M059J (cell line): Measurements from ENCODE around the gene HM13. TPM values are rescaled to one million over a fixed set of nuclear protein-coding genes. Genes with fewer than 3 reads are reported as not detected.

Experiments used
- DNase-seq: peaks from one replicate; pipeline ENCODE4 v3.0.0-alpha.2; 2012; ENCODE audit warnings: low read depth
- total RNA-seq: library from RNA; depleted of rRNA; stranded (reverse); fragments of >200 nt; shearing (Covaris generic); gene quantifications from 2 replicates; pipeline ENCODE4 v1.2.3, GENCODE V29; 2014

The HM13 gene
- total RNA-seq, 1 experiment from 2014 or later: 248 TPM

DNA sequence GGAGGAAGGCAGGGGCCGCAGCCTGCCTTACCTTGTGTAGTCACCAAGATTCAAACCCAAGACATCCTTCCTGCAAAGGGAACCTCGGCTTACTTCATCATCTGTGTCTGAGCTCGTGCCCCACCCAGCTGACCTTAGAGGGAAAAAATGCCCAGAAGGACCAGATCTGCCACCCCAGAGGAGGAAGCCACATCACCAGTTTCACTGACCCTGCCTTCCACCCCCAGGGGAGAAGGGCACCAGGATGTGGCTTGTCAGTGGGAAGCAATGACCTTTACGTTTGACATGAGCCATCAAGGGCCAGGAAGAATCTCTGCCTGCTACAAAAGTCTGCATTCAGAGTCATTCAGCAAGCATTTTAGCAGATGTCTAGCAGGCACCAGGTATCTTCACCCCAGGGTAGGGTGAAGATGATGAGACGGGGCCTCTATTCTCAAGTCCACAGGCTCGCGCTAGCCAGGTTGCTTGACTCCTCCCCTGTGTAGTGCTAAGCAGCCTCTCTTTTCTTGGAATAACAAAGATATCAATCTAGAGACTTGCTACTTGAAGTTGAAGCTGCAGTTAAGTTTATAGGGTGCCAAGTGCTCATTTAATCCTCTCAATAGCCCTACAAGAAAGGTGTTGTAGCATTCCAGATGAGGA lies 28.1 kb downstream of the HM13 start:
- DNase-seq: peak; percentile 97

DNA sequence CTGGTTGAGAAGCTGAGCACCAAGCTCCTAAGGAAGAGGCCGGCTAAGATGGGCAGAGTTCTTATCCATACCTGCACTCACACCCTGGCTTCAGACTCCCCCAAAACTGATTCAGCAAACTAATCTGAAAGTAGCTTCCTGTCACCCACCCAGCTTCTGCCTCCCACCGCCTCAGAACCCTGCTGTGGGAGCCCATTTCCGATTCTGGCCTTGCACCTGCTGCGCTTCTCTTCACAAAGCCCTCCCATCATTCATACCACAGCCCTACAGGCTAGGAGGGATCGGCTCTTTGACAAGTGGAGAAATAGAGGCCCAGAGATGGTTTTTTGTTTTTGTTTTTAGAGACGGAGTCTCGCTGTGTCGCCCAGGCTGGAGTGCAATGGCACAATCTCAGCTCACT lies 28.7 kb downstream of the HM13 start:
- no peak for DNase-seq

DNA sequence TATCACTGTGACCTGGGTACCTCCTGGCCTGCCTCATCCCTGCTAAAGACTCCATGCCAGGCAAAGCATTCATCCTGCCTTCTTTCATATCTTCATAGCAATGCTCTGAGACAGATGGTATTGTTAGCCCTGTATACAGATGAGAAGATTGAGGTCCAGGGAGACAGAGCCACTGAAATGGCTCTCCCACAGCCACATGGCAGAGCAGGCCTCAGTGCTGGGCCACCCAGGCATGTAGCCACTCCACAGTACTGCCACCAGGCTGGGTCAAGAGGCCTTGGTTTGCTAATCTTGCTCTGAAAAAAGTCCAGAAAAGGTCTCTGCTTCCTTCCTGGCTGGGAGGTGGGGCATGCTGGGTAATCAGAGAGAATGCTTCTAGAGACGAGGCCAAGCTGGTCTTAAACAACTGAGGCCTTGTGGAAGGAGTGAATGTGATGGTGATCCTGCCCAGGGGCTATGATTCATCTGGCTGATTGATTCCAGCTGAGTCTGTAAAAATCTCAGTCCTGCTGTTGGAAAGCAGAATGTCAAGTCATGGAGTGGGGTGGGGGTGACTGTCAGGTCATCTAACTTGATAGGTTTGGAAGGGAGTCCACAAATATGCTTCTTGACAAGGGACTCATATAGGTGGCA lies 29.8 kb downstream of the HM13 start:
- peak; percentile 99 for DNase-seq

DNA sequence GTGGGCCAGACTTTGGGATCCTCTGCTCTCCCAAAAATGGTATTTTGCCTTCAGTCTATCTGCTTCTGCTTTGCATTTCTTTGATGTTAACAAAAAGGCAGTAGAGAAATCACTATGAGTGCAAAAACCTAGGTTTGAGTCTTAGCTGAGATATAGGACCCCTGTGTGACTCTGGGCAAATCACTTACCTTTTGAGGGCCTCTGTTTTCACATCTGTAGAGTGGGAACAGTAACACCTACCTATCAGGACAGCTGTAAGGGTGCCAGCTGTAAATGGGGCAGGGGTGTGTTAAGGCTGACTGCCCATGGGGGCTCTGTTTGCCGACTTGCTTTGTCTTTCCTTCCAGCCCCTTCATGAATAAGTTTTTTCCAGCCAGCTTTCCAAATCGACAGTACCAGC lies 30.4 kb downstream of the HM13 start:
- DNase-seq: no peak

DNA sequence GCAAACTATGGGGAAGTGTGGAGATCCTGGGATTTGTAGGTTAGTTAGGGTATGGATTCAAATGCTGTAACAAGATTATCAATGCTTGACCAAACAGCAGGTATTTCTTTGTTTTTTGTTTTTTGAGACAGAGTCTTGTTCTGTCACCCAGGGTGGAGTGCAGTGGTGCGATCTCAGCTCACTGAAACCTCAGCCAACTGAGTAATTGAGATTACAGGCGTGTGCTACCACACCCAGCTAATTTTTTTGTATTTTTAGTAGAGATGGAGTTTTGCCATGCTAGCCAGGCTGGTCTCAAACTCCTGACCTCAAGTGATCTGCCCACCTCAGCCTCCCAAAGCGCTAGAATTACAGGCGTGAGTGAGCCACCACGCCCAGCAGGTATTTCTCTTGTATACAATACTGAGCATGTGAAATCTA lies 31.4 kb downstream of the HM13 start:
- peak; percentile 67 for DNase-seq

DNA sequence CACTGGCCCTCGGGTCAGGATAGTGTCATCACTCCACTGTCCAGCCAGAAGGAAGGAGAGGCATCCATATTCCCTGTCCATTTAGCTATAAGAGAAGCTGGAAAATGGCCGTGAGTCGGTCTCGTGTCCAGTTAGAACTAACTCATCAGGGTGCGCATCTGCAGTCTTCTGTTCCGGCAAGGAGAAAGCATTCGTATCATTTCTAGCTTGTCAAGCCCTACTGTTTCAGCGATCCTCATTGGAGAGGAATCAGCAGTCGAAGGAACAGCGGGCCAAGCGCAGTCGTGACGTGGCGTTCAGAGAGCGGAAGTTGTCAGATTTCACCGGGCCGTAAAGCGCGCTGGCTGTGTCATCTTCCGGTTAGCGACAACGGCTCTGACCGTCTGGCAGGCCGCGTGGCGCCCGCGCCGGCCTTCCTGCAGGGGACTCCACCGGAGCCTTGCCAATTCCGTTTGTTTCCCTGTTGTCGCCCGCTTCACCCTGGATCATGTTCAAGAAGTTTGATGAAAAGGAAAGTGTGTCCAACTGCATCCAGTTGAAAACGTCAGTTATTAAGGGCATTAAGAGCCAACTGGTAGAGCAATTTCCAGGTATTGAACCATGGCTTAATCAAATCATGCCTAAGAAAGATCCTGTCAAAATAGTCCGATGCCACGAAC lies 32.9 kb downstream of the HM13 start:
- DNase-seq: peak; percentile 82

DNA sequence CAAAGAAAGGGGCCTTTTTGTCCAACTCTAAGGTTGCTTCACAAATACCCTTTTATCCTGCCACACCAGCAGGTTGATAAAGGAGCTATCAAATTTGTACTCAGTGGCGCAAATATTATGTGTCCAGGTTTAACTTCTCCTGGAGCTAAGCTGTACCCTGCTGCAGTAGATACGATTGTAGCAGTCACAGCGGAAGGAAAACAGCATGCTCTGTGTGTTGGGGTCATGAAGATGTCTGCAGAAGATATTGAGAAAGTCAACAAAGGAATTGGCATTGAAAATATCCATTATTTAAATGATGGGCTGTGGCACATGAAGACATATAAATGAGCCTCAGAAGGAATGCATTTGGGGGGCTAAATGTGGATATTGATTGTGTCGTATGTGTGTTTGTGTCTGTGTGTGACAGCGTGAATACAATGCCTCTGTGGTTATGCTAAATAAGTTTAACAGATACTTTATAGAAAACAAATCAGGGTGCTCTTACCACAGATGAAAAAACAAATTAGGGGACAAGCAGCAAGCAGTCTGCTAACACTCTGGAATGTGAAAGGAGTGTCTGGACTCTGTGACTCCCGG lies 33.6 kb downstream of the HM13 start:
- DNase-seq: no peak

DNA sequence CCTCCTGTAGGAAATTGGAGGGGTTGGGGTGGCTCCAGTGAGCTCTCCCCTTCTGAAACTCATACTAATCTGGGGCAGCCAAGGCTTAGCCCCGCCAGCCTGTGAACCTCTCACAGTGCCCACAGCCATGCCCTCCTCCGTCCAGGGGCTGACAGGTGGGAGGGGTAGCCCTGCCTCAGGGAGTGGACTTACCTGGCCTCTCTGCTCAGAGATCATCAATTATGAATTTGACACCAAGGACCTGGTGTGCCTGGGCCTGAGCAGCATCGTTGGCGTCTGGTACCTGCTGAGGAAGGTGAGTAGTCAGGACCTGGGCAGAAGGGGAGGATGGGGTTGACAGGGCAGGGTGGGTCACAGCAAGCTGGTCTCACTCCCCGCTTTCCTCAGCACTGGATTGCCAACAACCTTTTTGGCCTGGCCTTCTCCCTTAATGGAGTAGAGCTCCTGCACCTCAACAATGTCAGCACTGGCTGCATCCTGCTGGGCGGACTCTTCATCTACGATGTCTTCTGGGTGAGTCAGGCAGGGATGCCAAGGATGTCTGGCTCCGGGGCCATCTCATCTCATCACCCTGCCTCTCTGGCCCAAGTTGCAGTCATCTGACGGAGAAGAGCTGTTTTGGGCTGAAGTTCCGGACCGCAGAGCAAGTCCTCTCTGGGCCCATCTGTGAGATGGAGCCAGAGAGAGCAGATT lies 34.7 kb downstream of the HM13 start:
- no peak for DNase-seq

DNA sequence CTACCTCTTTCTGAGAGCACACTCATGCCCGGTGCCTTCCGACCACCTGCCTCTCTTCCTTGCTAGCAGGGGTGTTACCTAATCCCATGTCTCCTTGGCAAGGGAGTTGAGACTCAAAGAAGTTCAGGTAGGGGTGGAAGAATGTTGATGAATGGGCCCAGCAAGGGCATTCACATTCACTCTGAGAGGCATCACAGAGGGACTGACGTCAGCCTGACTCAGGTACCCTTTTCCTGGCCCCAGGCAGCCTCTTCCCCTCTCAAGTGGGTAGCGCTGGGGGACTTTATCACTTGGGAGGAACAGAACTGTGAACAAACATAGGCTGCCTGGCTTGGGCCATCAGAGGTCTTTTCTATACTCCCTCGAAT lies 35.3 kb downstream of the HM13 start:
- no peak for DNase-seq

DNA sequence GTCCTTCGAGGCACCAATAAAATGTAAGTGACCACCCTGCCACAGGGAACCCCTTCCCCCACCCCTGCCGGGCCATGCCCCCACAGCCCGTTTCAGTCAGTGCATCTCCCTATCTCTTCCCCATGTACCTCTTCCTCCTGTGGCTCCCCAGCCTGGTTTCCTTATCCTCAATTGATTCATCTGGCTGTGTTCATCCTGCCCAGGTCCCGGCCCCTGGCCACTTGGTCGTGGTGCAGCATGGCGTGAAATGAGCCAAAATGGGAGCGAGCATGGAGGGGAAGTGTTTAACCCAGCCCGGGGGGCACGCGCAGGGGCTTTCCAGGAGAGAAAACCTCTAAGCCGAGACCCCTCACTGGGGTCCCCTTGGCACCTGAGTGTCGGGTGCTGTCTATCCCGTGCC lies 35.9 kb downstream of the HM13 start:
- no peak for DNase-seq

DNA sequence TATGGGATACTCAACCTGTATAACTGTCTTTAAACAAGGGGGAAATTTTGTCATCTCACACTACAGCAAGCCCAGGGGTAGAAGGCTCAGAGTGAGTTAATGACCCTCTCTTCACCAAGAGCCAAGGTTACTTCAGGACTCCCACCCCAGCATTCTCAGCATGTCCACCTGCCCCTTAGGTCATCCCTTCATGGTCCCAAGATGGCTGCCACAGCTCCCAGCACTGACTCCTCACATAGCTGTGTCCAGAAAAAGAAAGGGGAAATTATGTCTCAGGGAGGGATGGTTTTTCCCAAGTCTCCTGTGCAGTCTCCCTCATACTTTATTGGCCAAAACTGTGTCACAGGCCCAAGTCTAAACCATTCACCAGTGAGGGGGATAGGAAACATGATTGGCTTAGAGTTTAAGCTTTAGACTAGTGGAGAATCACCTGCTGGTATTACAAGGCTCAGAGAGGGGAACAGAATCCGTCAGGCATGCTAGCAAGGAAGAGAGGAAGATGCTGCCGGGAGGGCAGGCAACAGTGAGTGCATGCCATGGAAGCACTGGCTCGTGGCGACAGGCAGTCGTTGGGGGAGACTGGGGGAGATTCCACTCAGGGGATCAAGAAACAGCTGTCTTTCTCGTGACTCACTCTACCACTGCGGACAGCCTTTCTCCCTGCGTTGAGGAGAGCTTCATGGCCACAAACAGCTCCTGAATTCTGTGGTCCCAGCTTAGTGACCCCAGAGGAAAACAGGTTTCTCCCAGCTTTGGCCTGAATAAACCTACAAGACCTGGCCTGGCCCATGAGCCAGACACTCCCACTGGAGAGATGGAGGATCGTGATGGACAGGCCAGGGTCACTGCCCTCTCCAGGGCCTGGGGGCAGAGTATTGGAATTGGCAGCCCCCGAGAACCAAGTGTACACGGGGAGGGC lies 37.2 kb downstream of the HM13 start:
- DNase-seq: peak; percentile 42

DNA sequence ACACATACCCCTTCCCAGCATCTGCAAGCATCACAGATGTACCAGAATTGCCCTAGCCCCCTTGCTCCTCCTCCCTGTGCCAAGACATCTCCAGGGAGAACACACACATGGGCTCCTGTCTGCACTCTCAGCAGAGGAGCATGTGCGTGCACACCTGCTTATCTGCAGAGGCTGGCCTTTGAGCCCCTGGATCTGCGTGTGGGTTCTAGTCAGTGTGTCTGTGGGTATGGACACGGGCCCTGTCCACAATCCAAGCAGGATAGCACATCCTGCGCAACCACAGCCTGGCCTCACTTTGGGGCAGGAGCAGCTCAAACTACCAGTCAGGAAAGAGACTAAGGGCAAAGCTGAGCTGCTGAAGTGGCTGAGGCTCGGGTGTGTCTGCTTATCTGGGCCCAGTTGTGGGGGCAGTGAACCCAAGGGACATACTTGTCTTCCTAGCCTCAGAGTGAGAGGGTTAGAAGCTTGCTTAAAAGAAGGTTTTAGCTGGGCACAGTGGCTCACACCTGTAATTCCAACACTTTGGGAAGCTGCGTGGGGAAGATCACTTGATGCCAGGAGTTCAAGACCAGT lies 41.0 kb downstream of the HM13 start:
- no peak for DNase-seq

DNA sequence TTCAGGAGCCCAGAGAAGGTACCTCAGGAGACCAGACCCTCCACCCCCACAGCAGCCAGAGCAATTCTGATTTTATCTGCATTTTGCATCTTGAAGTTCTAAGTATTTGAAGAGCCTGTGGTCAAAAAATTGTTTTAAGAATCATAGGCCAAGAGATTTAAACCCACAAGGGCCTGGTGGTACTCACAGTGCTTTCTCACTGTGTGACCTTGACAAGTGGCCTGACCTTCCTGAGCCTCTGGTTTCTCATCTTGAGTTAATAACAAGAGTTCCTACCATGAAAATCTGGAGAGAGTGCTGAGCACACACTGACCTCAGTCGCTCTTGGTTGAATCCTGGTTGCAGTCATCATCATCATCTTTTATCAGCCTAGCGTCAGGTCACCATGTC lies 45.5 kb downstream of the HM13 start:
- peak; percentile 86 for DNase-seq

DNA sequence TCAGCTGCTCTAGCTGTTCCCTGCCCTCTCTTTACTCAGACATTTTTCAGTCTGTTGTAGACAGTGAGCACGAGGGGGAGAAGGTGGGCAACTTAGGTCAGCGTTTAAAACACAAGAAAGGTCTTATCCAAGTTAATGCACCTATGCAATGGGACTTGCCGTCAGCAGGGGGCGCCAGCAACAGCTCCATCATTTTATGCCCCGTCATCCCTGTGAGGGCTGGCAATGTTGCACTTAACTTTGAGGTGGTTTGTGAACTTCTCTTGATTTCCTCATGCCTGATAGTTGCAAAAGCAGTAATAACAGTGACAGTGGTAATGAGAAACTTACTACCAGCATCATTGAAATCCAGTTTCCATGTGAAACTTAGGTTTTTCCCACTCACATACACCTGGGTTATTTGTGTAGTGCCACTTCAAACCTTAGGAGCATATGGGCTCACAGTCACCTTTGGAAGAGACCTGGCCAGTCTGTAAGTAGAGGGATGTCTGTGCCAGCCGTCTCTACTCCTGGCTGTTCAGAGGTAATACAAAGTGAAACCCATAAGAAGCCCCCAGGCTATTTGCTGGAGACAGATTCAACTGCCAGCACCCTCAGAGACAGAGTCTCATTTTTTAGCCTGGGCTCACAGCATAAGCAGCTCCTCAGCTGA lies 46.0 kb downstream of the HM13 start:
- DNase-seq: peak; percentile 88

DNA sequence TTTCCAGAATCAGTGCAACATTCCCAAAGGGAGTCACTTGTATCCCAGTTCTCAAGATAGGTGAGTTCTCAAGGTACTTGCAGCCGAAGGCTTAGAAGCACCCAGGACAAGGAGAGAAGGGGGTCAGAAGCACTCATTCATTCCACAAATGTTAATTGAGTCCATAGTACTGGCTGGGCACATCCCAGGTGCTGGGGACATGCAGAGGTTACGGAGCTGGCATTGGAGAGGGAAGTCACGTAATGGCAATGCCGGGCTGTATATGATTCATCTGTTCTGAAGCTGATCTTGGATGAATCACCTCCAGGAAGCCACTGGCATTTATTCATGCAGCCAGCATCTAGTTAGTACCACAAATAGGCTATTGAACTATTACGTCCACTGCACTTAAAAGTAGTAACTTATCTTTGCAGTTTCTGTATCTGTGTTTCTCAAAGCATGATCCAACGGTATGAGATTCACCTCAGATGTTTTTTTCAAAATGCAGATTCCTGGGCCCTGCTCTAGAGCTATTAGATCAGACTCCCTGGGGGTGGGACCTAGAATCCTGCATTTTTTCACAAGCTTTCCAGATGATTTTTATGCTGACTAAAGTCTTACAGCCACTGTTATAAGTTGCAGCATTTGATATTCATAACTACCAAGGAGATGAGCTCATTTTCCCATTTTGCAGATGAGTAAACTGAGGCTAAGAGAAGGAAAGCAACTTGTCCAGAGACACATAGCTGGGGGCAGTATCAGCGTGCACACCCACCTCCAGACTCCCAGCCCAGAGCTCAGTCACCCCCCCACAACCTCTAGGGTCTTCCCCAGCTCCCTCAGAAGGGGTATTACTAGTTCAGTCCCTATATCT lies 46.7 kb downstream of the HM13 start:
- DNase-seq: peak; percentile 100

DNA sequence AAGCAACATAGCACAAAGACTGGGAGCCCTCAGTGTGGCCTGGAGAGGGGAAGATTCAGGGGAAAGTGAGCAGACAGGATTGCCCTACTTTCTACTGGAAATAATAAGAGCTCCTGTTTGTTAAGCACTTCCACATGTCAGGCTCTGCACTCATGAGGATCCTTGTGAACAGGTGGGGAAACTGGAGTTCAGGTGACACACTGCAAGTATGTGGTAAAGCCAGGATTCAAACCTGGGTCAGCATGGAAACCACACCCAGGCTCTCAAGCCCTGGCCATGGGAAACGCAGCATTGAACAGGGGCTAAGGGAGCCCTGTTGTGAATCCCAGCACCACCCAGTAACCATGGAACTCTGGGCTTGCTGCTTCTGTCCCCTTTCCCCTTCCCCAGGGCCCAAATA lies 48.0 kb downstream of the HM13 start:
- DNase-seq: no peak

DNA sequence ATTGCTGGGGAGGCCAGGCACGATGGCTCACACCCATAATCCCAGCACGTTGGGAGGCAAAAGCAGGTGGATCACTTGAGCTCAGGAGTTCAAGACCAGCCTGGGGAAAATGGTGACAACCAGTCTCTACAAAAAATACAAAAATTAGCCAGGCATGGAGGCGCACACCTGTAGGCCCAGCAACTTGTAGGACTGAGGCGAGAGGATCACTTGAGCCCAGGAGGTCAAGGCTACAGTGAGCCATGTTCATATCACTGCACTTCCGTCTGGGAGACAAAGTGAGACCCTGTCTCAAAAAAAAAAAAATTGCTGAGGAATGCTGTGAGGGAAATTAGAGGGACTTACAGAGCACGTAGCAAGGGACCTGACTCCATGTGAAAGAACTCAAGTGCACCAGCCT lies 50.0 kb downstream of the HM13 start:
- no peak for DNase-seq

DNA sequence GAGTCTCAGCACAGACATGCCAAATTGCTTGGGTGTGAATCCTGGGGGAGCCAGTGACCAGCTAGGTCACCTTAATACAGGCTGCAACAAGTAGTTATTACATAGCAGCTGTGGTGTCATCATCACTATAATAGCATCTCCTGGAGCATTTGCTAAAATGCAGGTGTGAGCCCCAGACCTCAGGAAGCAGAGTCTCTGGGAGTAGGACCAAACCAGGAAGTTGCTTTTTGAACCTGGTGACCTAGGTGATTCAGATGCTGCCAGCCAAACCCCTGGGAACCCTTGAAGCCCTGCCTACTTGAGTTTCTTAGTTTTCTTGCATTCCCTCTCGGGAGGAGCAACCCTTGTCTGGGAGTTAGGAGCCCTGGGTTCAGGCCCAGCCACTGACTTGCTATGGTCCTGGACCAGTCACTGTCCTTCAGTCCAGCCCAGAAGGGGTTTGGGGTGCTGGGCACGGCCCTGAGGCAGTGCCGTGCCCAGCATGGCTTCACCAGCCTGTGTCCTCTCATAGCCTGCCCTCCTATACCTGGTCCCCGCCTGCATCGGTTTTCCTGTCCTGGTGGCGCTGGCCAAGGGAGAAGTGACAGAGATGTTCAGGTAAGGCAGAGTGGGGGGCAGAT lies 51.6 kb downstream of the HM13 start:
- peak; percentile 50 for DNase-seq

DNA sequence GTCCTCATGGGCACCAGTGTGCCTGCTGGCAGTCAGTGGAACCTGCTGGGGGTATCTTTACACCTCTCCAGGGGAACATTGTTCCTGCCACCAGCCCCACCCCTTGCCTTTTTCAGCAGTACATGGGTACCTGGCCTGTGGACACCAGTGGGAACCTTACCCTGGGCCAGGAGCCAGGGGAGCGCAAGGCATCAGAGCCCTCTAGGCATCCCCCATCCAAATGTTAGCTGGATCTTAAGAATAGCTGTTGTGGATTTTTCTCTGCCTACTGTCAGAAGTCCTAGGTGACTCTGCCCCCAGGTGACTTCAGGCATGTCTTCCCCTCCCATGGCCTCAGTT lies 52.0 kb downstream of the HM13 start:
- no peak for DNase-seq
